Measurements from ENCODE around the gene CUX1.

CUX1 gene

DNA sequence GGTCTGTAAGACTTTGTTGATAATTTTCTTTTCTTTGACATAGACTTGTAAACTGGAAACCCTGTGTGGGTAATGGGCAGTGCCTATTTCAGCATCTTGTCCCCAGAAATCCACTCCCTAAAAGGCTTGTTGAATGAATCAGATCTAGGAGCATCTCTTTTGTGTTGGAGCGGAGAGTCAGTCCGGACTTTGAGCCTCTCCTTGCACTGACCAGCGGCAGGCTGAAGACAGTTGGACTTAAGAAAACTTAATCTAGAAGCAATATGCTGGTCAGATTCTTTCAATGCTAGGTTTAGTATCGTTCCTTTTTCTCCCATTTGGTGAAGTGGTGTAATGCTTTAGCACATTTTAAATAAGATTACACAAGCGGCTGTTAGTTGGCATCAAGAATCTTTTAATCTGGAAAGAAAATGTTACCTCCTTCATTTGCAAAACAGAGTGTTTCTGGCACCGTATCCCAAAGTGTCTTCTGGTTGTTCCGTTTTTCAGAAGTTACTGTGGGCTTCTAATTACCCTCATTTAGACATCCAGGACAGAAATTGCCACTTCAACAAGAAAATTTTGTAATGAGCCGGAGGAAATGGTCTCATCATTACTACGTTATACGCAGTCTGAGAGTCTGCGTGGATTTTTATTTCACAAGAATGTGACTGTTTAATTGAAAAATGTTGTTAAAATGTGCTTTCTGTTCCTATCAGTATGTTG, 74.7 kb downstream of the CUX1 start:
- TF ChIP-seq, protein P1, sequence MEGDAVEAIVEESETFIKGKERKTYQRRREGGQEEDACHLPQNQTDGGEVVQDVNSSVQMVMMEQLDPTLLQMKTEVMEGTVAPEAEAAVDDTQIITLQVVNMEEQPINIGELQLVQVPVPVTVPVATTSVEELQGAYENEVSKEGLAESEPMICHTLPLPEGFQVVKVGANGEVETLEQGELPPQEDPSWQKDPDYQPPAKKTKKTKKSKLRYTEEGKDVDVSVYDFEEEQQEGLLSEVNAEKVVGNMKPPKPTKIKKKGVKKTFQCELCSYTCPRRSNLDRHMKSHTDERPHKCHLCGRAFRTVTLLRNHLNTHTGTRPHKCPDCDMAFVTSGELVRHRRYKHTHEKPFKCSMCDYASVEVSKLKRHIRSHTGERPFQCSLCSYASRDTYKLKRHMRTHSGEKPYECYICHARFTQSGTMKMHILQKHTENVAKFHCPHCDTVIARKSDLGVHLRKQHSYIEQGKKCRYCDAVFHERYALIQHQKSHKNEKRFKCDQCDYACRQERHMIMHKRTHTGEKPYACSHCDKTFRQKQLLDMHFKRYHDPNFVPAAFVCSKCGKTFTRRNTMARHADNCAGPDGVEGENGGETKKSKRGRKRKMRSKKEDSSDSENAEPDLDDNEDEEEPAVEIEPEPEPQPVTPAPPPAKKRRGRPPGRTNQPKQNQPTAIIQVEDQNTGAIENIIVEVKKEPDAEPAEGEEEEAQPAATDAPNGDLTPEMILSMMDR (IDR thresholded peaks at IDR 0.05; ENCODE audit: low read depth, low read length, missing control alignments) = no peak
- no peak overlapping the region for H3K4me3 ChIP-seq (ENCODE audit: low read depth, low read length)
- DNase-seq (ENCODE audit: low read depth) = no peak

DNA sequence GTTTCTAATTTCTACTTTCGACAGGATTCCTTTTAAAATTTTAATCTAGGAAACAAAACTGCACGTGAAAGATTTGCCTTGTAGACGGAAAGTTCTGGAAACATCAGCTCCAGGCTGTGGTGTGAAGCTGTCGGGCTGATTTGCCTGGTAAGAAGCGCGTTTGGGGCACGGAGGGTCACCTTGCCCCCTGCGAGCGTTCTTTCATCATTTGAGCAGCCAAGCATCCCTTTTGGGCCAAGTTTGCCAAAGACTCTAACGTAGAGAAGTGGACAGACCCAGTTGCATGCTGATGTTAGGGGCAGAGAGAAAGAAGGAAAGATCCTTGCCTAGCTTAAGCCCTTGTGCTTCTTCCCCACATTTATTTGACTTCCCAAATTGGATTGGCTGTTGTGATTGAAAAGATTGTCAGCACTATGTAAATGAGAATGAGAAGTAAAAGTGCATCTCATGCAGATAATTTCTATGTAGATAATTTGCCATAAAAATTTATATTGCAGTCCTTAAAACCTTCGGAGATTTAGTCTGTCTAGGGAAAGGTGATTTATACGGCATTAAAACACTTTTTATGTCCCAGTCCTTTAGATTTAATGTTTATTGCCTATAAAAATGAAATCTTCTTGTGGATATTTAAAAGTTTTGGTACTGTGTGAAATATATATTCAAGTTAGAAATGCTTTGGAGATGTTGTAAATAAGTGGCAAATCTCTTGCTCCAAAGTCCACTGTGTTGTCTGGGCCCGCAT, 76.1 kb downstream of the CUX1 start:
- H3K4me3 ChIP-seq (ENCODE audit: low read depth, low read length) = no peak overlapping the region
- TF ChIP-seq, protein P1 (IDR thresholded peaks at IDR 0.05; ENCODE audit: low read depth, low read length, missing control alignments) = no peak
- no peak for DNase-seq (ENCODE audit: low read depth)

DNA sequence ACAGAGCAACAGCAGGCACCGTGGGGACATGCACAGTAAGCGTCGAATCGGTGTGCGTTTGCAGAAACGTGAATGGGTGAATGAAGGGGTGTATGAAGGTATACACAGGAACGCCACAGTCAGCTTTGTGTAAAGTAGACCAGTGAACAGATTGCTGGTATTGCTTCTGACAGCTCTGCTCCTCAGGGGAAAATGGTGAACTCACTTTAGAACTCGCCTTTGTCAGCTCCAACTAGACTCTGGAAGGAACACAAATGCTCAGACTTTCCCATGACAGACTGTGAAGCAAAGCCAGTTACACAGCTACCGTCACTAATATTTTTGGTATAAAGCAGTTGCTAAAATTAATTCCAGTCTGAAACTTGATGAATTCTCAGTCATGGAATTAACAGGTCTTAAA, 78.9 kb downstream of the CUX1 start:
- TF ChIP-seq, protein P1 (IDR thresholded peaks at IDR 0.05; ENCODE audit: low read depth, low read length, missing control alignments) = no peak
- no peak overlapping the region for H3K4me3 ChIP-seq (ENCODE audit: low read depth, low read length)
- DNase-seq (ENCODE audit: low read depth) = no peak

DNA sequence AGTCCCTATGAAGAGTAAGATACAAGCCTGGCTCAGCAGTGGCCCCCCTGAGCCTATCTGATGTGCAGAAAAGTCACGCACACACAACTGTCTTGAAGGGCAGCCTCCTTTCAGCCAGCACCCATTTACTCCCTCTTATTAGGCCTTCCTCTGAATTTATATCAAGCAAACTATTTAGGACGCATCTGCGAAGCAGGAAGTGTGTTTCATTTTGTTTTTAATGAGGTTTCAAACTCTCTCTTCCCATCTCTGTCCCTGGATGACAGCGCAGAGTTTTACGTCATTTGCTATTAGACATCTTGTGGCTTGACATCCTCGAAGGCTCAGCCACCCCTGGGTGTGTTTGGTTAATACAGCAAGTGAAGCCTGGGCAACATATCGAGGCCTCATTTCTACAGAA, 79.5 kb downstream of the CUX1 start:
- H3K4me3 ChIP-seq (ENCODE audit: low read depth, low read length) = no peak overlapping the region
- DNase-seq (ENCODE audit: low read depth) = no peak
- TF ChIP-seq, protein P1 (IDR thresholded peaks at IDR 0.05; ENCODE audit: low read depth, low read length, missing control alignments) = no peak

DNA sequence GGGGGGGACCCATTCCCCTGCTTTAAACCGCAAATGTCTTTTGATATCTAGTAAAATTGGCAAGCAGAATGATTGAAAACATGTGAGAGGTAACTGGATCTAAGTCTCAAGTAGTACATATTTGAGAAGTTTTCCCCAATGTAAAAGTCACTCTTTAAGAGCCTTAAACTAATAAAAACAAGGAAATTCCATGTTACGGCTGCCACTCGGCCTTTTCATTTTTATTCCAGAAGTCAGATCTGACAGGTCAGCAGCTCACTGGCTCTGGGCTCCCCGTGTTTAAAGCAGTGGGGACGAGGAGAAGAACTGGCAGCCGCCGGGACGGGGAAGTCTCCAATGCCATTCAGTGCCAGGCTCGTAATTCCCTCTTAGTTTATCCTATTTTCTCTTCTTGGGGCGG, 80.7 kb downstream of the CUX1 start:
- no peak overlapping the region for H3K4me3 ChIP-seq (ENCODE audit: low read depth, low read length)
- TF ChIP-seq, protein P1 (IDR thresholded peaks at IDR 0.05; ENCODE audit: low read depth, low read length, missing control alignments) = no peak

DNA sequence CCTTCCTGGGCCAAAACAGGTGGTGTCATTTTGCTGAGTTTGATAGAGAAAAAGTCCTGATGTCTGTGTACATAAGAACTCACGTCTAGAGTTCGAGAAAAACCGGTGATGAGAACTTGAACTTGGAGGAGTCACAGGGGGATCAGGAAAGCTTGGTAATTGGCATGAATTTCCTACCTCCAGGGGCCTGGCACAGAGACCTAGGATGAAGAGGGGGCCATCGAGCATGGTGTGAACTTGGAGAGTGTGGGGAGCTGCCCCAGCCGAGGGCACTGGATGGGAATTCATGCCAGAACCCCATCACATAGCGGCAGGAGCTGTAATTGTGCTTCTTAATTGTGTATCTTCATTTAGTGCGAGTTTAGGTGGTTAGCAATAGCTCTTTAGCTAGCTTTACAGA, 82.2 kb downstream of the CUX1 start:
- H3K4me3 ChIP-seq (ENCODE audit: low read depth, low read length) = no peak overlapping the region
- DNase-seq (ENCODE audit: low read depth) = no peak
- TF ChIP-seq, protein P1 (IDR thresholded peaks at IDR 0.05; ENCODE audit: low read depth, low read length, missing control alignments) = no peak

More for the DNA sequence above, 80.7 kb downstream of the CUX1 start:
- DNase-seq (ENCODE audit: low read depth) = no peak

Measured in GM12864 (cell line).